Gastrocnemius medialis (tissue), 4 donors: Measurements from ENCODE around the gene SLC22A6. TPM values are rescaled to one million over a fixed set of nuclear protein-coding genes. Genes with fewer than 3 reads are reported as not detected.

ENCODE experiments used
- ATAC-seq, 2 donors: fragments of 150-250 bp; one replicate each; pipeline ENCODE4 v1.9.1; 2016
- DNase-seq, 2 donors: peaks; one replicate each; pipeline ENCODE4 v3.0.0-alpha.2; 2019
- H3K27ac ChIP-seq, 4 donors: fragments of 200-600 bp; sonication (generic); 1 replicate in 1 of 4; 2 replicates in 3 of 4; pipeline ENCODE4 v1.5.1; 2016 to 2018; ENCODE audit warnings: mild to moderate bottlenecking in 2 of 4, moderate library complexity in 1 of 4
- H3K27me3 ChIP-seq, 3 donors: fragments of 200-600 bp; sonication (generic) in 2 of 3; 1 replicate in 1 of 3; 2 replicates in 2 of 3; pipeline versions ENCODE4 v1.5.1 to v1.6.0; 2016 to 2019; ENCODE audit warnings: mild to moderate bottlenecking in 1 of 3, moderate library complexity in 1 of 3
- H3K36me3 ChIP-seq, 2 donors: fragments of 200-600 bp; sonication (generic) in 1 of 2; one replicate each; pipeline ENCODE4 v1.5.1; 2017 to 2018
- H3K4me1 ChIP-seq, 2 donors: fragments of 200-600 bp; sonication (generic) in 1 of 2; one replicate each; pipeline ENCODE4 v1.5.1; 2016 to 2017; ENCODE audit warnings: mild to moderate bottlenecking in 2 of 2
- H3K4me3 ChIP-seq, 4 donors: fragments of 200-600 bp; sonication (generic) in 3 of 4; 1 replicate in 1 of 4; 2 replicates in 3 of 4; pipeline ENCODE4 v1.5.1; 2016 to 2019; ENCODE audit warnings: mild to moderate bottlenecking in 2 of 4
- H3K9me3 ChIP-seq, 3 donors: fragments of 200-600 bp; sonication (generic) in 2 of 3; 1 replicate in 1 of 3; 2 replicates in 2 of 3; pipeline ENCODE4 v1.5.1; 2016 to 2019
- CTCF ChIP-seq, 5 experiments: fragments of 450-650 bp in 3 of 5; fragments of 200-600 bp in 2 of 5; sonication (generic) in 2 of 5; IDR thresholded peaks in 4 of 5; conservative IDR thresholded peaks in 1 of 5; 1 replicate in 4 of 5; 2 replicates in 1 of 5; pipeline ENCODE4 v1.5.1; 2016 to 2019; ENCODE audit warnings: antibody characterized with exemption in 5 of 5, mild to moderate bottlenecking in 3 of 5, moderate library complexity in 3 of 5
- POLR2A ChIP-seq, 2 donors: fragments of 450-650 bp; IDR thresholded peaks; one replicate each; pipeline ENCODE4 v1.6.1; 2017; ENCODE audit warnings: antibody characterized with exemption in 2 of 2, mild to moderate bottlenecking in 2 of 2, moderate library complexity in 2 of 2
- in situ Hi-C, 4 donors: fragments of 200-750 bp; cut with MboI; loops; one replicate each; pipeline versions ENCODE4 v1.15.0 to v1.8.0; 2017; ENCODE audit warnings: low sequenced_read_pairs in 4 of 4
- intact Hi-C: fragments of 100-400 bp; cut with DNase I; formaldehyde crosslinking; loops from one replicate; pipeline ENCODE4 v1.15.1; 2023; ENCODE audit warnings: low total_unique reads
- total RNA-seq, 4 donors: library from RNA; depleted of rRNA; stranded (reverse); fragments of >200 nt; gene quantifications; one replicate each; pipeline versions ENCODE4 v1.1.0 to v1.2.3, GENCODE V29; 2016

The SLC22A6 gene
- total RNA-seq, 4 donors from 2014 or later: not detected

DNA sequence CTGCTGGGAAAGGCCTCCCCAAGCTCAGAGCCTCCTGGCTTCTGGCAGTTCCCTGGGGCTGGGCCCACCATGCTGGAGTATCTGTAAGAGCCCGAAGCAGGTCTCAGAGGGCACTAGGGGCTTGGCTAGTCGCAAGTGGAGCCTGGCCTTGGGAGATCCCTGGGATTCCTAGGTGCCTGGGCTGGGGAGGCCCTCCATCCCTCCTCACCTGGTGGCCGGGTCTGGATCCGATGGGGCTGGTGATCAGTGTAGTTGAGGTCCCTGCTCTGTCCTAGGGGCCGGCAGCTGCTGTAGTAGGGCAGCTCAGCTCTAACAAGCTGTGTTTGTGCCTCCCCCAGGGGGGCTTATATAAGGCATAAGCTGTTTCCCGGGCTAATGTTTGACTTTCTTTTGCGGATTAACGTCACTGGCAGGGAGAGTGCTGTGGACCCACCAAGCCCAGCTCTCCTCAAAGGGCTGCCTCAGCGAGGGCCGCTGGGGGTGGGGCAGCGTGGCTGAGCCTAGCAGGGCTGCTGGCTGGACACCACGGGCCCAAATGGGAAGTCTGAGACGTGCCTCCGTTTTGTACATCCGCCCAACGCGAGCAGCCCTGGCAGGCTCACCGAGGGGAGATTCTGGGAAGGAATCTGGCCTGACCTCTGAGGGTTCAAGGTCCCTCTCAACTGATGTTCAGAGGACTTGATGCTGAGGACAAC, 30.9 kb upstream of the SLC22A6 start, which contains the start of gene SLC22A8:
TSS of gene SLC22A8 (minus strand) at position 321 of the 695 bp plus-strand sequence. CDS start 883 bp downstream, outside the sequence.
- ATAC-seq (no peak), DNase-seq (no peak)
- H3K27ac ChIP-seq: peak within 1 kb of the TSS in 1 of 4 donors; percentile 13
- intact Hi-C loops (no loop called here), in situ Hi-C loops (no loop called here)
- H3K27me3 ChIP-seq: peaks cover 1 to 6% (median 4%) of the 10 kb centered on the region in 3 donors
- no peak for TF ChIP-seq CTCF (IDR thresholded peaks at IDR 0.05 in 4 of 5, conservative IDR thresholded peaks at IDR 0.05 in 1 of 5)
- TF ChIP-seq POLR2A (IDR thresholded peaks at IDR 0.05): no peak
- H3K4me1 ChIP-seq: no peaks in the 10 kb centered on the region
- H3K36me3 ChIP-seq: no peaks in the 10 kb centered on the region
- no peaks in the 10 kb centered on the region for H3K9me3 ChIP-seq
- H3K4me3 ChIP-seq: no peak within 1 kb of the TSS

DNA sequence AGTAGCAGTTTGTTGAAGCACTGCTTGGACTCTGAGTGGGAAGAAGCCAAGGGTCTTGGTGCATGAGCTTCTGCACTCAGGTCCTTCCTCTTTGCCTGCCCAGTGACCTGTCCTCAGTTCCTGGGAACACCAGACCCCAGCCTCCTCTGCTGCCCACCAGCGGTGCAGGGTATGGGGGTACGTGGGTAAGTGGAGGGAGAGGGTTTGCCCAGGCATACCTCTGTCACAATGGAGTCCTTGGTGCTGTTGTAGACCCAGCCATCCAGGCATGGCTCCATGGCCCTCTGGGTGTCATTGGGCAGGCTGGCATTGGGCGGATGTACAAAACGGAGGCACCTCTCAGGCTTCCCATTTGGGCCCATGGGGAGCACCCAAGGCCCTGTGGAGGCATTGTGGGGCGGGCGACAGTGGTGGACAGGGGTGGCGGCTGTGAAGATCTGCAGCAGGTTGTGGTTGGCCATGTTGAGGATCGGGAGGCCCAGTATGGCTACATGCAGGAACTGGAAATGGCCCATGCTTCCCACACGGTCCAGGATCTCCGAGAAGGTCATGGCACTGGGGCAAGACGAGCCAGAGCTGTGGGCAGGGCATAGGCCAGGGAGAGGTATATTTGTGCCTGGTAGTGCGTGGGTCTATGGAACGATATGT, 29.8 kb upstream of the SLC22A6 start:
- intact Hi-C loops (no loop called here), in situ Hi-C loops (no loop called here)
- TF ChIP-seq POLR2A (IDR thresholded peaks at IDR 0.05) (no peak), CTCF (IDR thresholded peaks at IDR 0.05 in 4 of 5, conservative IDR thresholded peaks at IDR 0.05 in 1 of 5) (no peak)
- ATAC-seq (no peak), DNase-seq (no peak)
- H3K4me1 ChIP-seq: no peaks in the 10 kb centered on the region
- no peaks in the 10 kb centered on the region for H3K36me3 ChIP-seq
- H3K27ac ChIP-seq: no peak overlapping the region
- H3K9me3 ChIP-seq: no peaks in the 10 kb centered on the region
- peaks cover 0 to 6% (median 0%) of the 10 kb centered on the region in 3 donors for H3K27me3 ChIP-seq
- no peak overlapping the region for H3K4me3 ChIP-seq

DNA sequence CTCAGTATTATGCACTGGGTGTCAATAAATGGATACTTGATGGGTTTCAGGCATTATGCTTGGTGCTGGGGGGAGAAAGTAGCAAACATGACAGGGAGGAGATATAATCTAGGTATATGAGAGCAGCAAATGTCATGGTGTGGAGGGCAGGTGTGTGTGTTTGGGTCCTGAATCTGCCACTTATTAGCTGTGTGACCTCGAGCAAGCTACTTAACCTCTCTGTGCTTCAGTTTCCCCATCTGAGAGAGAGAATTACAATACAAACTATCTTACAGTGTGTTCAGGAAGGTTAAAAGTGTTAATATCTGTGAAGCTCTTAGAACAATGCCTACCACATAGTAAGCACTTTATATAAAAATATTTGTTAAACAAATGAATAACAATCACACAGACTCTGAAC, 28.1 kb upstream of the SLC22A6 start:
- Histone ChIP-seq H3K4me3 (no peak overlapping the region), H3K9me3 (no peaks in the 10 kb centered on the region), H3K4me1 (no peaks in the 10 kb centered on the region), H3K27me3 (peaks cover 0 to 4% (median 0%) of the 10 kb centered on the region in 3 donors), H3K36me3 (no peaks in the 10 kb centered on the region), H3K27ac (no peak overlapping the region)
- intact Hi-C loops: no loop called here
- TF ChIP-seq POLR2A (IDR thresholded peaks at IDR 0.05) (no peak), CTCF (IDR thresholded peaks at IDR 0.05 in 4 of 5, conservative IDR thresholded peaks at IDR 0.05 in 1 of 5) (no peak)
- in situ Hi-C loops: no loop called here
- no peak for ATAC-seq
- DNase-seq: no peak

GRCh38 chr11:63012430-63012829, 27.7 kb upstream of the SLC22A6 start:
- in situ Hi-C loops (no loop called here), intact Hi-C loops (no loop called here)
- Histone ChIP-seq H3K9me3 (no peaks in the 10 kb centered on the region), H3K4me1 (no peaks in the 10 kb centered on the region), H3K27me3 (no peaks in the 10 kb centered on the region), H3K27ac (no peak overlapping the region), H3K36me3 (no peaks in the 10 kb centered on the region), H3K4me3 (no peak overlapping the region)
- TF ChIP-seq CTCF (IDR thresholded peaks at IDR 0.05 in 4 of 5, conservative IDR thresholded peaks at IDR 0.05 in 1 of 5) (no peak), POLR2A (IDR thresholded peaks at IDR 0.05) (no peak)
- no peak for DNase-seq
- ATAC-seq: no peak
